NCI-H226 (cell line): ENCODE measurements around the gene PRKCZ.
A peak's percentile ranks its signal among the peaks of the same experiment; 100 is the strongest.

ENCODE experiments used
- DNase-seq: peaks from one replicate; pipeline ENCODE4 v3.0.0-alpha.2; 2015

The PRKCZ gene

DNA sequence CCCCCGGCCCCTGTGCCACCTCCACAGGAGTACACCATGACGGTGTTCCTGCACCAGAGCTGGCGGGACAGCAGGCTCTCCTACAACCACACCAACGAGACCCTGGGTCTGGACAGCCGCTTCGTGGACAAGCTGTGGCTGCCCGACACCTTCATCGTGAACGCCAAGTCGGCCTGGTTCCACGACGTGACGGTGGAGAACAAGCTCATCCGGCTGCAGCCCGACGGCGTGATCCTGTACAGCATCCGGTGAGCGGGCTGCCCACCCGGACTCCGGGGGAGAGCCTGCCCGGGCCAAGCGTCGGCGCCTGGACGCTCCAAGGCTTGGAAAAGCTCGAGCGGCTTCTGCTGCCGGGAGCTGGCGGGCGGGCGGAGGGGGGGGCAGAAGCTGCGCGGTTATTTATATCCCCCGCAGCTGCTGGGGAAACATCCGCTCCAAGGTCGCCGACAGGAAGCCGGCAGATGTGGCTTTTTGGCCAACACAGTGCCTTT lies 24.7 kb upstream of the PRKCZ start:
- DNase-seq = no peak

DNA sequence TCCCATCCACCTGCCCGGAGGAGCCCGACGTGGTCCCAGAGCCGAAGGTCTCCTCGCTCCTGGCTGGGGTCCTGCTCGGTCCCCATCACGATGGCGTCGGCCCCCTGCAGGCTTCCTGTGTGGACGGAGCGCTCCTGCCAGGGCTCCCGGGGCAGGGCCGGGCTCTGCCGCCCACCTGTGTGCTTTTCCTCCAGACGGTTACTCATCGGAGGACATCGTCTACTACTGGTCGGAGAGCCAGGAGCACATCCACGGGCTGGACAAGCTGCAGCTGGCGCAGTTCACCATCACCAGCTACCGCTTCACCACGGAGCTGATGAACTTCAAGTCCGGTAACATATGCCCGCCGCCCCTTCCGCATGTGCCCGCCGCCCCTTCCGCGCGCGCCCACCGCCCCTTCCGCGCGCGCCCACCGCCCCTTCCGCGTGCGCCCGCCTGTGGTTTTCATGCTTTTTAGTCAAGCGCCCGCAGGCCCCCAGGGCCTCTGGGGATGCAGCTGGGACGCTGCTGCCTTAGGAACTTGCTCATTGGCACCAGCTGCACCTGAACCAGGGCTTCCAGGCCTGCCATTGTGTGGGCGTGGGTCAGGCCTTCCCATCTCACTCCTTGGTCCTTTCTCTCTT lies 22.1 kb upstream of the PRKCZ start:
- no peak for DNase-seq

DNA sequence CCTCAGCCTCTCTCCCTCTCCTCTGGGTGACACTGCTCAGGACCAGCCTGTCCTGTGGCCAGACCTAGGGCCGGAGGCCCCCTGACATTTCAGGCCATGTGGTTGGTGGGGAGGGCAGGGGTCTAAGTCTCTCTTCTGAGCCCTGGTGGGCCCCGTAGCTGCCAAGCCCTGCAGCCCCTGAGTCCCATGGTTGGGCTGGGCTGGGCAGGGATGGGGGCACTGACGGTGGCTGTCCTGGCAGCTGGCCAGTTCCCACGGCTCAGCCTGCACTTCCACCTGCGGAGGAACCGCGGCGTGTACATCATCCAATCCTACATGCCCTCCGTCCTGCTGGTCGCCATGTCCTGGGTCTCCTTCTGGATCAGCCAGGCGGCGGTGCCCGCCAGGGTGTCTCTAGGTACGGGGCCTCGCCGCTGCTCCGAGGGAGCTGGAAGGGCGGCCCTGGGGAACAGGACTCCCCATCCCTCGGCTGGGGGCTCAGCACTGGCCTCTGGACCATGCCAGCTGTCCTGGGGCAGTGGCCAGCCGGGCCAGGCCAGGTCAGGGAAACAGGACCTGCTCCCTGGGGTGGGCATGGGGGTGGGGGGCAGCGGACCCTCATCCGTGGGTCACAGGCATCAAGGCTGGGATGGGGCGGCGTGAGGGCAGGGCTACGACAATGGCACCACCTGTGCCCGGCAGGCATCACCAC lies 21.2 kb upstream of the PRKCZ start:
- no peak for DNase-seq

DNA sequence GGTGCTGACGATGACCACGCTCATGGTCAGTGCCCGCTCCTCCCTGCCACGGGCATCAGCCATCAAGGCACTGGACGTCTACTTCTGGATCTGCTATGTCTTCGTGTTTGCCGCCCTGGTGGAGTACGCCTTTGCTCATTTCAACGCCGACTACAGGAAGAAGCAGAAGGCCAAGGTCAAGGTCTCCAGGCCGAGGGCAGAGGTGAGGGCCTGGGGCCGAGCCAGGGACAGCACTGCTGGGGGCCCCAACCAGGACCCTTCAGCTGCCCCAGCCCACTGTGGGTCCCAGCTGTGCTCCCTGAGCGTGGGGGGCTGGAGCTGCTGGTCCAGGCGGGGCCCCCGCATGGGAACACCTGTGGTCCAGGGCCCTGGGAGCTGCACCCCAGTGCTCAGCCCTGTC lies 20.6 kb upstream of the PRKCZ start:
- no peak for DNase-seq

DNA sequence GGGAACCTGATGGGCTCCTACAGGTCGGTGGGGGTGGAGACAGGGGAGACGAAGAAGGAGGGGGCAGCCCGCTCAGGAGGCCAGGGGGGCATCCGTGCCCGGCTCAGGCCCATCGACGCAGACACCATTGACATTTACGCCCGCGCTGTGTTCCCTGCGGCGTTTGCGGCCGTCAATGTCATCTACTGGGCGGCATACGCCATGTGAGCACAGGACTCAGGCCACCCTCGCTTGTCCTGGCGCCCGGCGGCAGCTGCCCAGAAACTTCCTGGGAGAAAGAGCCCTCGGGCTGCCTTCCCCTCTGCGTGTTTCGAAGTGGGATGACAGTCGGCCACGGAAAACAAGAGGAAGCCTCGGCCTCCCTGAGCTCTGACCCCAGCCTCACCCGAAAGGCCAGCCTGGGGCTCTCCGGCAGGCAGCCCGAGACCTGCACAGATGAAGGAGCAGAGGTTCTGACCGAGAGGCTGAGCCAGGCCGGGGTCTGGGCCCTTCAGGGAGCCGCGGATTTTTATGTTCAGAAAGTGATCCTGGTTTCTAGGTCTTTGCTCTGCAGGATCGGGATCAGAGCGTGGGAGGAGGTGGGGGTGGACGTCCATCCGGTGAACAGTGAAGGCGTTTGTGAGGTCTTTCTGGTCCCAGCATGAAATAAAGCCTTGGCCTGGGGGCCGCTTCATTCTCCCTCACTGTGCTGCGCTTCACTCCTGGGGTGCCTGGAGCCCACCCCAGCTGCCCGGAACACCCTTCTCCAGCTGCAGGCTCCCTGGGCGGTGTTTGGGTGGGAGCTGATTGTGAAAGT lies 19.9 kb upstream of the PRKCZ start:
- no peak for DNase-seq

DNA sequence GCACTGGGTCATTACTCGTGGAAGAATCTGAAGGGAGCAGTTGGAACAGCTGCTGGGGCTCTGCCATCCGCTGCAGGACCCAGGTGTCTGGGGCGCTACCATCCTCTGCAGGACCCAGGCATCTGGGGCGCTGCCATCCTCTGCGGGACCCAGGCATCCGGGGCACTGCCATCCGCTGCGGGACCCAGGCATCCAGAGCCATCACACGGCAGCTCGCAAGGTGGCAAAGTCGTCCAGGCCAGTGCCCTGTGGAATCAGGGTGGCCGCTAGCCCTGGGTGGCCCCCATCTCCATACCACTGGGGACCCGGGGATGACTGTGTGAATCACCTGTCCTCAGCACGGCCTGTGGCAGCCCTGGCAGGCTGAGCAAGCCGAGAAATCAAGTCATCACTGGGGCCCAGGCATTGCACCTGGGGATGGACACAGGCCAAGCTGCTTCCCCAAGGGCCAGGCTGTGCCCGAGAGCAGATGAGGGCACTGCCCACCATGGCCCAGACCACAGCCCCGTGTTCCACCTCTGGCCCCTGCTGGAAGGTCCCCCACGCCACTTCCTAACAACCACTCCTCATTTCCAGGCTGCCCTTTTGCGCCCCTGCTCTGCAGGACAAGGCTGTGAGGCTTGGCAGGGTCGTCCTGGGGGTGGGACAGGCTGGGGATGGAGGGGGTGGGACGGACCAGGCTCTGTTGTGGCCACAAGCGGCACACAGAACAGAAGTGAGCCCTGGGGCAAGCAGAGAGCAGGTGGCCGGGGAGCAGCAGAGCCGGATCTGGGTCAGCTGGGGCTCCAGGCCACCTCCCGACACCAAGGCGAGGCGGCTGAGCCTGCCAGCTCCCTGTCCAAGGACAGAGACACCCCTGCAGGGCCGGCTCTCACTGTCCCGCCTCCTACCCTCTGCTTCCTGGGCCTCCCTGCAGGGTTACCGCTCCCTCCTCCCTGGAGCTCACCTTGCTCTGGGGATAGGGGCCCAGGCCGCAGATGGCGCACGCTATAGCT lies 18.4 kb upstream of the PRKCZ start:
- no peak for DNase-seq

DNA sequence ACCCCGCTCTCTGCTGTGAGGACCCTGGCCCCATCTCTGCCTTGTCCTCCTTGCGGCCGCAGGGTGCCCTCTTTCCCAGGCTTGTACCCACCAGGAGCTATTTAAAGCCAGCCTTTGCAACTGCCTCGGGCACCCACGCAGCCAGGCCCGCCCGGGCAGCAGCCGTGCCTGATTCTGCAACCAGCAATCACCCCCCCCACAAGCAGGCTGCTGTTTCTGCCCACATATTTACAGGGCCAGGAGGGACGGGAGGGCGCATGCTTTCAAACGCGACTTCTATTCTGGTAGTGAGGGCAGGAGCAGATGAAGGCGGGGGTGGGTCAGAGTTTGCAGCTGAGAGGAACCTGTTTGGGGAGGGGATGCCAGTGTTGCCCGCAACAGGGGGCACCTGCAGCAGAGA lies 17.5 kb upstream of the PRKCZ start:
- DNase-seq = no peak

DNA sequence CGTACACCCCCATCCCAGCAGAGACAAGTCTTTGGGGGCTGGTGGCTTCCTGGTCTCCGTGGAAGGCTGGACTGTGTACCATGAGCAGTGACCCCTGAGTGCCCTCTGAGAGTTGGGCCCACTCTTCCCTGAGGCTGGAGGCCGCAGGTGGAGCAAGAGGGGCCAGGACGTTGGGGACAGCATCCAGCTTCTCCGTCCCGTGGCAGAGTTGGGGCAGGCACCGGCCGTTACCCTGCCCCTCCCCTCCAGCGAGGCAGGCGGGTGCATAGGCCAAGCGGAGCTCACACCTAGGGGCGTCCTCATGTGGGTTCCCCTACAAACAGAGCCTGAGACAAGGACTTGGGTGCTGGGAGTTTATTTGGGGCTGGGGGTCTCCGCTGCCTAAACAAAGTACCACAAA lies 17.0 kb upstream of the PRKCZ start:
- DNase-seq = no peak

DNA sequence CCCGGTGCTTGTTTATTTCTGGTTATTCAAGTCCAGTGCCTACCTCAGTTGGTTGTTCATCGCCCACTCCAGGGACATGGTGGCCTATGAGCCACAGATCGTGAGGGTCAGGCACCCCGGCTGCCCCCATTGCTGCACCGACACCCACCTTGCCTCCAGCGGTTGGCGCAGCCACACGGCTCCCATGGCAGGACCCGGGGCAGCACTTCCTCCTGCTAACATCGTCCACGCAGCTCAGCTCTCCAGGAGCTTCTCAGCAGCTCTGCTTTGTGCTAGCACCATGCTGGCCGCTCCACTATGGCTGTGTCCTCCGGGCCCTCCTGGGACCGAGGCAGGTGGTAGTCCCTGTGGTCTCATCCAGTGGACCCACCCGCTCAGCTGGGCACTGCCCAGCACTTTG lies 13.9 kb upstream of the PRKCZ start:
- no peak for DNase-seq

DNA sequence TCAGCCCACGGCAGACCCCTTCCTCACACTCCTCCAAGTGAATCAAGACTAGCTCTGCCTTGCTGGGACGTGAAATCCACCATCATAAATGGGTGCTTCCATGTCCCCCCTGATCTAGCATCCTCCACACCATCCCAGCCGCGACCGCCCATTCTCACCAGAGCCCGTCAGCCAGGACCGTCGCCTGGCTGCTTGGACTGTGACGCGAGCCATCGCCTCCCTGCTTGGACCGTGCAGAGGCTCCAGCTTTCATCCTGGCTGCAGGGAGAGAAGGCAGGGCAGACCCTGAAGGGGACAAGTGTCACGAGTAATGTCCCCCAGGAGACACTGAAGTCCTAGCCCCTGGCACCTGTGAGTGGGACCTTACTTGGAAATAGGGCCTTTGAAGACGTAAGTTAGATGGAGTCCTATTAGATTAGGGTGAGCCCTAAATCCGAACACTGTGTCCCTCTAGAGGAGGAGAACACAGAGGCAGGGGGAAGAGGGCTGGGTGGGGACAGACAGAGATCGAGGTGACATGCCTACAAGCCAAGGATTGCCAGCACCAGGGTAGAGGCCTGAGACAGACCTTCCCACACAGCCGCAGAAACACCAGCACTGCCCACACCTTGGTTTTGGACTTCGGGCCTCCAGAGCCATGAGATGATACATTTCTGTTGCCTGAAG lies 12.8 kb upstream of the PRKCZ start:
- no peak for DNase-seq

DNA sequence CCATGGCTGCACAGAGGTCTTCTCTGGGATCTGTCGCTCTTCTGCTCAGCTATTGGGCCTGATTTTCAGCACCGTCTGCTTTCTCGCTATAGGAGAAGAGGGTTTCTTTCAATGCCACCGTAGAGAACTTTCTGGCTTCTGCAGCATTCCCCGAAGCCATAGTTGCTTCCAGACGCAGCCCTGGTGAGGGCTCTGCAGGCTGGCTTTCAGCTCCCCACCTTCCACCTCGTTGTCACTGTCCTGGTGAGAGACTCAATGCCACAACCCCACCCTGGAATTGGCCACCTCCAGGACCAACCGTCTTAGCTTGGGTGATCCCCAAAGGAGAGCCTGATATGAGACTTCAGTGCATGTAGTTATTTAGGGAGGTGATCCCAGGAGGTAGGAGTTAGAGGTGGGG lies 12.0 kb upstream of the PRKCZ start:
- no peak for DNase-seq

DNA sequence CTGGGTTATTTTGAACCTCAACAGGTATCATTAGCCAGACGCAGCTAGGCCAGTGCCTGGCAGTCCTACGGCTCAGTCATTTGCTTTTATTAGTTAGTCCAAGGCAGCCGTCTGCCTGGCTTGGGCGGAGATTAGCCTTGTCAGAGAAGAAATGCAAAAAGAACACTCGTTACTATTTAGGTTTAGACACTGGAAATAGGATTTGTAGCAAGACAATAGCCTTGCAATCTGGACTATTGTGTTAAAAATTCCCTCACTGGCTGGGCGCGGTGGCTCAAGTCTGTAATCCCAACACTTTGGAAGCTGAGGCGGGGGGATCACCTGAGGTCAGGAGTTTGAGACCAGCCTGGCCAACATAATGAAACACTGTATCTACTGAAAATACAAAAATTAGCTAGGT lies 11.0 kb upstream of the PRKCZ start:
- no peak for DNase-seq

DNA sequence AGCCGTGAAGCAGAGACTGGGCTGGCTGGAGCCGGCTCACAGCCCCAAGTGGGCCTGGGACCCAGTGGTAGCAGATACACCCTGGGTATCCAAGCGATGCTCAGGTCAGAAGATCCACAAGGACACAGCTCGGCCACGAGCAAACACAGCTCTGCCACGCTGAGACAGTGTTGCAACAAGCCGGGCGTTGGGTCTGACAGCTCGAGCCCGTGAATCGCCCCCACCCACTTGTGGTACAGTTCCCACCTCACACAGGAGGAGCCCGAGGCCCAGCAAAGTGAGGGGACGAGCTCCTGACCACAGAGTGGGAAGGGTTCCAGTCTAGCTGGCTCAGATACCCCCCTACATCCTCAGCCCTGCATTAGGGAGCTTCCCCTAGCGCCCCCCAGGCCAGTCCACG lies 8.9 kb upstream of the PRKCZ start:
- DNase-seq = no peak

DNA sequence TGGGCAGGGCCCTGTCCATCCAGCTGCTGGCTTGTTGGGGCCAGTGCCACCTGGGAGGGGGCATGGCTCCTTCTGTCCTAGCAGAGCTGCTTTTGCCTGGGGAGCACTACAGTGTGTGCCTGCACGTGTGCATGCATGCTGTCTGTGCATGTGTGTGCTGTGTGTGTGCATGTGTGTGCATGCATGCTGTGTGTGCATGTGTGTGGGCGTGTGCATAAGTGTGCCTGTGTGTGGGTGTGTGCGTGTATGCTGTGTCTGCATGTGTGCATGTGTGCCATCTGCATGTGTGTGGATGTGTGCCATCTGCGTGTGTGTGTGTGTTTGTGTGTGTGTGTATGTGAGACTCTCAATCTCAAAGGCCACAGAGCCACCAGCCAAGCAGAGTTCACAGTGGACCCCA lies 8.3 kb upstream of the PRKCZ start:
- DNase-seq = no peak

DNA sequence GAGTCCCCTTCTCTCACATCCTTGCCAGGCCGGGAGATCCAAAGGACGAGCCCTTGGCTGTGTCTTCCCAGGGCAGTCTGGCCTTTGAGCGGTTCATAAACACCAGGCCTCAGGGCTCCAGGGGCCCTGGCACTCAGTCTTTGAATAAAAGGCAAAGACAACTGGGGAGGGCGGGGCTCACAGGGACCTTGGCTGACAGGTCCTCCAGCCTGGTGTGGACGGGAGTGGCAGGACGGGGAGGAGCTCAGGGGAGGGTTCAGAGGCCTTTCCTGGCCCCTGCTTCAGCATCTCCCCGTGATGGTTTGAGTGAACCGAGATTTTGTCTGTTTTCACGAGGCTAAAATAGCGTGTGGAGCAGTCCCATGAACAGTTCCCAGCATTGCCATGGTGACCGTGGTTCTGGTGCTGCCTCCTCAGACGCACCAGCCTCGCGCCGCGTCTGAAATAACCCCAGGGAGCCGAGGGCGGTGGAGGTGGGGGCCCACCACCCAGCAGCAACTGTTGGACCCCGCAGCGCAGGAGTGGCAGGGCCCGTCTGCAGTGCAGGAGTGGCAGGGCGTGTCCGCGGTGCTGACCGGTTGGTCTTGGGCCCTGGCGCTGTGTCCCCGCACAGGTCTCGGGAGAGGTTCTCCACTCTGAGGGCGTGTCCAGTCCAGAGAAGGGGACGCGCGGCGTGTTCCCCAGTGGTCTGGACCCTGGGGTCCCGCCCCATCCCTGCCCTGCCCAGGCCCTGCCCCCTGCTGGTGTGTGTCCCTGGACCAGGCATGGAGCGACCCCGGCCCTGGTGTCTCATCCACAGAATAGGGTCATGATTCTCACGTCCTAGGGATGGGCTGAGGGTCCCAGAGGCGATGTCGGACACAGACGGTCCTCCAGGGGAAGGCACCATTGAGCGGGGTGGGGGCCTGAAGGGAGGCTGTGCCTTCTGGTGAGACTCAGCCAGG lies 7.1 kb upstream of the PRKCZ start:
- DNase-seq = no peak

DNA sequence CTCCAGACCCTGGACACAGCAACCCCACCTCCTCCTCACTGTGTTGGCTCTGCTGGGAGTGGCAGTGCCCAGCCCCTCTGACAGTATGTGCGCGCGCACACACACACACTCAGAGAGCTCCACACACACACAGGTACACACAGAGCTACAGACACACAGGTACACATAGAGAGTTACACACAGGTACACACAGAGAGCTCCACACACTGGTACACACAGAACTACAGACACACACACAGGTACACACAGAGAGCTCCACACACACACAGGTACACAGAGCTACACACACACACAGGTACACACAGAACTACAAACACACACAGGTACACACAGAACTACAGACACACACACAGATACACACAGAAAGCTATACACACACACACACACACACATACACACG lies 6.3 kb upstream of the PRKCZ start:
- DNase-seq = no peak

DNA sequence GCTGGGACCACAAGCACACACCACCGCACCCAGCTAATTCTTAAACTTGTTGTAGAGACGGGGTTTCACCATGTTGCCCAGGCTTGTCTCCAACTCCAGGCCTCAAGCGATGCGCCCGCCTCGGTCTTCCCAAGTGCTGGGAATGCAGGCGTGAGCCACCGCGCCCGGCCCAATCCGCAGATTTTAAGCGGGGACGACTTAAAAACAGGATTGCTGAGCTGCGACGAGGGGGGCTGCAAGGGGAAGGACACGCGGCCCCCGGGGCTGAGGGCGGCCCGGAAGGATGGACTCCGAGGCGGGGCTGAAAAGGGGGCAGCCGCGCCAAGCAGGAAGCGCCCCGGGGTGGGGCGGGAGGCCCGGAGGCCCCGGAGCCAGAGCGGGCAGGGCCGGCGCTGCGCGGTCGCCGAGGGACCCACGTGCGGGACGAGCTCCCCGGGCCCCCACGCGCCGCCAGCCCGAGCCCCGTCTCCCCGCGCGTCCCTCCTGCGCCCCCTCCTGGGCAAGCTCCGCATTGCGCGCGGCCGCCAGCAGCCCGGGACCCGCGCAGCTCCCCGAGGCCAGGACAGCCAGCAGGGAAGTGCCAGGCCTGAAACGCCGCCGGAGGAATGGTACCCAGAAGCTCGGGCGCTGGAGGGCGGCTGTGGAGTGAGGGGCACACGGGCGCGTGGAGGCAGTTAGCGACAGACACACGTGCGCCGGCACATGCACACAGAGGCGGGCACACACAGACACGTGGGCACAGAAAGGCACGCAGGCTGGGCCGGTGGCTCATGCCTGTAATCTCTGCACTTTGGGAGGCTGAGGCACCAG lies 5.5 kb upstream of the PRKCZ start:
- DNase-seq = peak; percentile 43

DNA sequence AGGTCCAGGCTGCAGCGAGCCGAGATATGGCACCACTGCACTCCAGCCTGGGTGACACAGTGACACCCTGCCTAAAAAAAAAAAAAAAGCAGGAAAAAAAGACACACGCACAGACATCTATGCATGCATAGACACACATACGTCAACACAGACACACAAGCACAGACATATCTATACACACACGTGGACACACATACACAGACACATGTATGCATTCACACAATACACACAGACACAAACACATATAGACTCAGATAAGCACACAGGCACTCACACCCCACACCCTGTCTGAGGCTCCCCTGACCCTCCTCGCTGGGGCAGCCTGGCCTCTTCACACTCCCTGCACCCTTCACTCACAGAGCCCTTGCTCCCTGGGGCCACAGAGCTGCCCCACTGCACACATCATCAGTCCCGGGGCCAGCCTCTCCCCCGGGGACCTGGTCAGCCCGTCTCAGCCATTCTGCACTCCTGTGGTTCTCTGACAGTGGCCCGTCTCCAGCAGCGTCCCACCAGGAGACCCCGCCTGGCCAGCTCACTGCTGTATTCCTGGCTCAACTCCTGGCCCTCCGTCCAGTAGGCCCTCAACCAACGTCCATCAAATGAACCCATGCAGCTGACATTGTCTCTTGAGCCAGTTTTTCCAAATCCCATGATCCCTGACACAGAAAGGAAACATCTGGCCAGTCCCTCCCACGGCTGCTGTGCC lies 4.6 kb upstream of the PRKCZ start:
- no peak for DNase-seq

DNA sequence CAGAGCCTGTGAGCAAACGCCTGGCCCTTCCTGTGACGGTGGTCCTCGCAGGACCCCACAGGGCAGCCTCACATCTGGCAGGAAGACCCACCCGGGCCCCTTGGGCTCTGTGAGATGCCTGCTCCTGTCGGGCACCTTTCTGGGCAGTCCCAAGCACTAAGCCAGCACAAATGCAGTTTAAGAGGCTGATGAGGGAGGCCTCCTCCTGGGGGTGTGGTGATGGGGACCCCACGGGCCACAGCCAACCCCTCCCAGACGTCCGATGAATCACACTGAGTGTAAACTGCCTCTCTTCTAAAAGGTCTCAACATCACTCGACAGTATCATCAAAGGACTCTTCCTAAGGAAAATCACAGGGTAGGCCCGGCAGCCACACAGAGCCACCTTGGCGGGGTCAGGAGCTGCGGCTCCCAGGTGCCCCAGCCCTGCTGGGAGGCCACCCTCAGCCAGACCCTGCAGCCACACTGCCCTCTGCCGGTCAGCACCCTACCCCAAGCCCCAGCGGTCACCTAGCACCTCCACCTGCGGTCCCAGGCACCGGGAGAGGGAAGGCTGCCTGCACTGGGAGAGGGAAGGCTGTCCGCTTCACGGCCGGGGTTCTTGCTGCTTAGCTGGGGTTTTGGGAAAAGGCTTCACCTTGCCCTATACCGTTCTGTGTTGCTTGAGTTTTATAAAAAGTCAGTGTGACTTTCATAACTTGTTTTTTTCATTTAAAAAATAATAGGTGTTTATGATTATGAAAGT lies 3.9 kb upstream of the PRKCZ start:
- peak; percentile 5 for DNase-seq
